BE2C (cell line): ENCODE measurements around the gene FYB2.

Source experiments
- DNase-seq: peaks from one replicate; pipeline ENCODE4 v3.0.0-alpha.2; 2020
- H3K27me3 ChIP-seq: fragments of 250-450 bp; sonication (Bioruptor Pico); 2 replicates; pipeline ENCODE4 v1.5.1; 2020; ENCODE audit warnings: mild to moderate bottlenecking
- H3K36me3 ChIP-seq: fragments of 250-450 bp; sonication (Bioruptor Pico); 2 replicates; pipeline ENCODE4 v1.5.1; 2020; ENCODE audit warnings: mild to moderate bottlenecking
- H3K4me1 ChIP-seq: fragments of 250-450 bp; sonication (Bioruptor Pico); 2 replicates; pipeline ENCODE4 v1.5.1; 2020
- H3K4me3 ChIP-seq: 2 replicates; pipeline ENCODE4 v1.5.1; 2011; ENCODE audit warnings: low read depth, low read length
- H3K9me3 ChIP-seq: fragments of 250-450 bp; sonication (Bioruptor Pico); 2 replicates; pipeline ENCODE4 v1.5.1; 2020
- CTCF ChIP-seq: IDR thresholded peaks from 2 replicates; pipeline ENCODE4 v1.5.1; 2012; ENCODE audit warnings: mild to moderate bottlenecking, low read depth, low read length

The FYB2 gene

GRCh38 chr1:56850411-56850810 is 31.2 kb upstream of the FYB2 start:
- TF ChIP-seq CTCF, result no peak
- Histone ChIP-seq H3K36me3 (no peaks in the 10 kb centered on the region), H3K4me1 (no peaks in the 10 kb centered on the region), H3K27me3 (no peaks in the 10 kb centered on the region), H3K9me3 (no peaks in the 10 kb centered on the region), H3K4me3 (no peak overlapping the region)
- DNase-seq, result no peak

- TF ChIP-seq CTCF, result no peak
- H3K4me3 ChIP-seq, result no peak overlapping the region
- H3K4me1 ChIP-seq, result no peaks in the 10 kb centered on the region
- DNase-seq, result no peak
- no peaks in the 10 kb centered on the region for H3K27me3 ChIP-seq
- no peaks in the 10 kb centered on the region for H3K9me3 ChIP-seq
- no peaks in the 10 kb centered on the region for H3K36me3 ChIP-seq
Observed at GRCh38 chr1:56849750-56850149, 30.5 kb upstream of the FYB2 start.

- H3K4me3 ChIP-seq, result no peak overlapping the region
- H3K9me3 ChIP-seq, result no peaks in the 10 kb centered on the region
- no peaks in the 10 kb centered on the region for H3K4me1 ChIP-seq
- DNase-seq, result no peak
- no peaks in the 10 kb centered on the region for H3K36me3 ChIP-seq
- H3K27me3 ChIP-seq, result no peaks in the 10 kb centered on the region
- TF ChIP-seq CTCF, result no peak
Observed at GRCh38 chr1:56845343-56845742, 26.1 kb upstream of the FYB2 start.

- Histone ChIP-seq H3K27me3 (no peaks in the 10 kb centered on the region), H3K36me3 (no peaks in the 10 kb centered on the region), H3K9me3 (no peaks in the 10 kb centered on the region), H3K4me1 (no peaks in the 10 kb centered on the region), H3K4me3 (no peak overlapping the region)
- DNase-seq, result no peak
- TF ChIP-seq CTCF, result no peak
Observed at GRCh38 chr1:56844545-56845136, 25.4 kb upstream of the FYB2 start.

GRCh38 chr1:56843544-56843943 is 24.3 kb upstream of the FYB2 start:
- Histone ChIP-seq H3K4me1 (no peaks in the 10 kb centered on the region), H3K4me3 (no peak overlapping the region), H3K36me3 (no peaks in the 10 kb centered on the region), H3K9me3 (no peaks in the 10 kb centered on the region), H3K27me3 (no peaks in the 10 kb centered on the region)
- TF ChIP-seq CTCF, result no peak
- no peak for DNase-seq

- H3K9me3 ChIP-seq, result no peaks in the 10 kb centered on the region
- DNase-seq, result no peak
- TF ChIP-seq CTCF, result no peak
- no peaks in the 10 kb centered on the region for H3K4me1 ChIP-seq
- H3K36me3 ChIP-seq, result no peaks in the 10 kb centered on the region
- H3K4me3 ChIP-seq, result no peak overlapping the region
- H3K27me3 ChIP-seq, result no peaks in the 10 kb centered on the region
Observed at GRCh38 chr1:56838759-56839158, 19.6 kb upstream of the FYB2 start.
